GM15510 (cell line): ENCODE data around the gene ANAPC2.

Experiments
- POLR2A ChIP-seq: IDR thresholded peaks from 3 replicates; pipeline ENCODE4 v1.6.1; 2011; ENCODE audit warnings: borderline replicate concordance; ENCODE audit not compliant: insufficient read length; ENCODE audit errors: extremely low read depth

The ANAPC2 gene

DNA sequence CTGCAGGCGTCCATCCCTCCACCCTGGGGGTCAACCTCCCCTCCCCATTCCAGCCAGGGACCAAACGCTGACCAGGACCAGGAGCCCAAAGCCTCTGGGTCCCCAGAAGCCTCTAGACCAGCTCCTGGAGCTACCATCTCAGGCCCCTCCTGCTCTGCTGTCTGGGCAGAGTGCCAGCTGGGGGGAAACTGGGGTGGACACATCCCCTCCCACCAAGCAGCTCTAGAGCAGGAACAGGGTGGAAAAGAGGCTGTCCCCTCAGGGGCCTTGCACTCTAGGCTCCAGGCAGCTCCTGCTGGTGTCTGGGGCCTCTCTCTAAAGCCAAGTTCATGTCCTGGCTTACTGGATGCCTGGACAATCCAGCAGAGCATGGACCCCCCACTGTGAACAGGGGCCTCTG lies 4.5 kb upstream of the ANAPC2 start:
- TF ChIP-seq POLR2A, result no peak

DNA sequence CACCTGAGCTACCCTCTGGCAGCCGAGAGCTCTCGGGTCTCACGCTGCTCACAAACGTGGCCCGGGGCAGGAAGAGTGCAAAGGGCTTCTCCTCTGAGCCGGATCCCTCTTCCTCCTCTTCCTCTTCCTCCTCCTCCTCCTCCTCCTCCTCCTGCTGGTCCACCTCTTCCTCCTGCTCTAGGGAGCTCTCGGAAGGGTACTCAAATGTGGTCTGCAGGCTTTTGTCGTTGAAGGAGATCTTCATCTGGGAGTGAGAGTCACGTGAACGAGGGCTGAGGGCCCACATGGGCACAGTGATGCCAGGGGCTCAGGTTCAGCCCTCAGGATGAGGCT lies 4.1 kb upstream of the ANAPC2 start:
- no peak for TF ChIP-seq POLR2A

DNA sequence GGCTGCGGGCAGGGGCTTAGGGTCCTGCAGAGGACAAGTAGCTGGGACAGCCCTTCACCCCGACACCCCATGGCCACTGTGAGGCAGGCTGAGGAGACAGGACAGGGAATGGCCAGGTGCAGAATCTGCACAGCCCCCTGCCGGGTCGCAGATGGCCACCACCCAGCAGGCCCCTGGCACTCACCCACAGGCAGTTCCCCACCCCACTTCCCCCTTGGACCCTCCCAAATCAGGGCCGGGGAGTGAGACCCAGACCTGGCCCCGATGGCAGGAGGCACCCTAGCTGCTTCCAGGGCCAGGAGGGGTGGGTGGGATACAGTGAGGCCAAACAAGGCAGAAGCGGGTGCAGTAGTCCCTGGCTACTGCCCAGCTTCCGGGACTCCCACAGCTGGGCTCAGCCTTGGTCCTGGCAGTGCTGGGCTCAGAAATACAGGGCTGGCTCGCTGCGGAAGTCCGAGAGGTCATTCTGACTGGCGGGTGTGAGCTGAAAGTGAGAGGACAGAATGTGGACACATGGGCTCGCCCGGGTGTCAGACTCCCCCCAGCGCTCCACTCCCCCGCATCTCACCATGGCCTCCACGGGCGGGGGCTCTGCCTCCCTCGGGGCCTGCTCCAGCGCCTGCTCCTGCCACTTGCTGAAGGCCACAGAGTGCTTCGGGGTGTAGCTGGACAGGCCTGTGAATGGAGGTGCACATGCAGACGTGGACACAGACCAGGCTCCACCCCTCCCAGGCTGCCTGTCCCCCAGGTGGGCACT lies 3.5 kb upstream of the ANAPC2 start:
- no peak for TF ChIP-seq POLR2A

DNA sequence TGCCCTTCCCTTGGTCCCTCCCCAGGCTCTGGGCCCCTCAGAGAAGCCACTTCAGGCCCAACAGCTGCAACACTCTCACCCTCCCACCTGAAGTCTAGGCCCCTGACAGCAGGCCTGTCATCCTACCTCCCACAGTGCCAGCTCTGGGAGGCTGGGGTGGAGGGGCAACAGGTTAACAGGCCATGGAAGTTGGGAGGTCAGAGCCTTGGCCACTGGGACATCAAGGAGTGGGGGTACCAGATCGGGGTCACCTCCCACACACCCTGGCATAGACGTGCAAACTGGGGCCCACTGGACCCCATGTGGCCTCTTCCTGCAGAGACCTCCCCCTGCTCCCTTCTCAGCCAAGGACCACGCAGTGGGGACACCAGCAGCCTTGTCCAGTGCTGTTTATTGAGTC lies 2.9 kb upstream of the ANAPC2 start:
- no peak for TF ChIP-seq POLR2A

DNA sequence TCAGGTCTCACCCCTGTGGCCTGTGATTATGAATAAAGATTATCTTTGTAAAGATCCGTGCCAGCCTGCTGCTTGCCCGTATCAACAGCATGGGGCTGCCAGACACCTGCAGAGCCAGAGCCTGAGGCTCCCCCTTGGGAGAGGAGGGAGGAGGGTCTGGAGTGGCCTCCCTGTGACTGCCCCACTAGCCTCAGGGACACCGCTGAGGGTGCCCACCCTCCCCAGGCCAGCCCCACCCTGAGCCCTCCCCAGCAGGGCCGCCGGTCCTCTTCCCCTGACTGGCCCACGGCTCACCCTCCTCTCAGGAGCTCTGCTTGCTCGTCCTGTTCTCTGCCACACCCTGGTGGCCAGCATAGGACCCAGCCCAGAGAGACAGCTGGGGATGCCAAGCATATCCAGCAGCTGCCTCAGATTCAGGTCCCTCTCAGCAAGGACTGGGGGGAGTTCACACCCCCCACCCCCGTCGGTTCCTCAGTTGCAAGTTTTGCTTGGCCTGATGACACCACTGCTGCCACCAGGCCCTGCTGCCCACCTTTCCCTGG lies 2.0 kb upstream of the ANAPC2 start:
- no peak for TF ChIP-seq POLR2A

DNA sequence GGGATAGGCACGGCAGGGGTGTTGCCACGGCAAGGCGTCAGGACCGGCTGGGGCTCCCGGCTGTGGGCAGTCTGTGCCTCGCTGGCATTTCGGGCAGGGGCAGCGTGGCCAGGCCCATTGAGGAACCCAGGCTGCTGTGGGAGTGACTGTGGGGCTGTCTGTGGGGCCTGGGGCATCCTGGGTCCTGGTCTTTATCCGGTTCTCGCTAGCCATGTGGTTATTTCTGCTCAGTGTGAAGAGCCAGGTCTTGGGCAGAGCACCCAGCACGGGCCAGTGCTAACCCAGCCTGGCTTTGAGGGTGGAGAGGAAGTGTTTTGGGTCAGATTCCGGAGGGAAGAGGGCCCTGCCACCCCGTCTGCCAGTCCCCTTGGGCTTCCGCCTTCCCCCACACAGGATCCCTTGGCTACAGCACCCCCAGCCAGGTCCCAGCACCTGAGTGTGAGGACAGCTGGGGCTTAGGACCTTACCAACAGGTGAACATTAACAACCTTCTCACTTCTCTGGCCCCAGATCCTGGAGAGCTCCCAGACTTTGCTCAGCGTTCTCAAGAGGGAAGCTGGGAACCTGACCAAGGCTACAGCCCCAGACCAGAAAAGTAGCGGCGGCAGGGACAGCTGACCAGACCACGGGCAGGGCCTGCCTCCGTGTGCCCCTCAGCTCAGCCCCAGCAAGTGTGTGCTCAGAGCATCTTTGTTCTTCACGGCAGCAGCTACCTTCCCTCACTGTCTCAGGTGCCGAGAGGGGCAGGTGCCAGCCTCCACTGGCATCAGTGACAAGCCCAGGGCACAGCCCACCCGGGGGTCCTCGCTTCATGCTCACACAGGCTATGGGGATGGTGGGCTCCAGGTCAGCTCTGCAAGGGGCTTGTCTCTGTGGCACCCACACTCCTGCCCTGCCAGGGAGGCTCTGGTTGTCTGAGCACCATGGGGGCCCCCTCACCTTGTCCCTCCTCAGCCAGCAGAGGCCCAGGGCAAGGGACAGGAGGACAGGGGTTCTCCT lies 1.2 kb upstream of the ANAPC2 start:
- no peak for TF ChIP-seq POLR2A

DNA sequence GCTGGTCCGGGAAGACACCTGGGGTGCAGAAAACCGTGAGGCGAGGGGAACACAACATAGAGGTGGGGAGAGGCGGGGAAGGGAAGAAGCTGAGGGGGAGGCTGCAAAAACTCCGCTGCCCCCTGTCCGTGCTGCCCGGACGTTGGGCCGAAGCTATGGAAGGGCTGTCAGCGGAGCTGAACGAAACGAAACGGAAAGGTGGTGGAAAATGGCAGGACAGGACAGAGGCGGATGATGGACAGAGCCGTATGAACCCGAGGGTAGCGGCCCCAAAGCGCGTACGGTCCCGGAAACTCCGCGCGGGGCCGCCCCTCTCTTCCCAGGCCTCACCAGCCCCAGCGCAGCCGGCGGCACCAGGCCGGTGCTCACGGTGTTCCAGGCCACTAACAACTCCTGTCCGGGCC lies 272 bp downstream of the ANAPC2 start:
- TF ChIP-seq POLR2A, result no peak

DNA sequence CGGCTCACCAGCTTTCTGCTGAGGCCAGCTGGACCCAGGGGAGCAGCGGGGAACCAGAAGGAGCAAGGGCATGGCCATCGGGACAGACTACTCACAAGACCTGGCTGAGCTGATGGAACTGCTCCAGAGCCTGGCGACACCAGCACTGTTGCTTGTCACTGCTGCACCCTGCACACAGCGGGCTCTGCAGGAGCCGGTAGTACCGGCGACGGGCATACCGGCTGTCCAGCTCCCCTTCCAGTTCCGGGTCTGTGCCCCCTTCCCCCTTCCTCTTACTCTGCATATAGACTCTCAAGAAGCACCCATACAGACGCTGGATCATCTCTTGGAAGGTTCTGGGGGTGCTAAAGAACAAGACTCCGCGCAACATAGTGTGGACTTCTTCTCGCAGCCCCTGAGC lies 974 bp downstream of the ANAPC2 start:
- TF ChIP-seq POLR2A, result no peak

DNA sequence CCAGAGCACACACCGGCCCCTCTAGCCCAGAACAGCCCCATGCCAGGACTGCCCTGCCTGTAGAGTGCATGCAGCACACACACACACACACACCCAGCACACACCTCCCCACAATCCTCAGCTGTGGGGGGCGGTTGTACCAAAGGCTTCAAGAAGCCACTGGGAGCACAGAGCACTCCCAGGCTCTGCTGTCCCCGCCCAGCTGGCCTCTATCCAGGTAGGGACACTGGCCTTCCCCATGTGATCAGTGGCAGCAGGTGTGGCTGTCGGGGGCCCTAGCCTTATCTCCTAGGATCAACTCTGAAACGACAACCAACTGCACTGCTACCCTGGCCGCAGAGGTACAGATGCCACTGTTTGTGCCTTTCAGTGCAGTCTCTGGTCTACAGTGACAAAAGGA lies 2.0 kb downstream of the ANAPC2 start:
- no peak for TF ChIP-seq POLR2A

DNA sequence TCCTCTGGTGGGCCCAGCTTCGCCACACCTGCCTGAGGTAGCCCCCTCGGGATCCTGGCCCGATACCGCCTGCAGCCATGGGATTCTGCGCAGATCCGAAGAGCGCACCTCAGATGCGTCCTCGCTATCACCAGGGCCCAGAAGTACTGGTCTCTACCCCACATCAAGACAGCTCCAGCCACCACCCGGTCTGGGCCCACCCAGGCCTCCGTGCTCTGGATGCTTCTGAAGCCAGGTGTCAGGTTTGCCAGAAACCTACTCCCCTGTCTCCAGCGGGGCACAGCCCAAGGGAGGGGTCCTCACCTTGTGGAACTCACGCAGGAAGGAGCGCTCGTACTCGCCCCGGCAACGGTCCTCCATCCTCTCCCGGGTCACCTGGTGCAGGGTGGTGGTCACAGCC lies 2.4 kb downstream of the ANAPC2 start:
- TF ChIP-seq POLR2A, result no peak

DNA sequence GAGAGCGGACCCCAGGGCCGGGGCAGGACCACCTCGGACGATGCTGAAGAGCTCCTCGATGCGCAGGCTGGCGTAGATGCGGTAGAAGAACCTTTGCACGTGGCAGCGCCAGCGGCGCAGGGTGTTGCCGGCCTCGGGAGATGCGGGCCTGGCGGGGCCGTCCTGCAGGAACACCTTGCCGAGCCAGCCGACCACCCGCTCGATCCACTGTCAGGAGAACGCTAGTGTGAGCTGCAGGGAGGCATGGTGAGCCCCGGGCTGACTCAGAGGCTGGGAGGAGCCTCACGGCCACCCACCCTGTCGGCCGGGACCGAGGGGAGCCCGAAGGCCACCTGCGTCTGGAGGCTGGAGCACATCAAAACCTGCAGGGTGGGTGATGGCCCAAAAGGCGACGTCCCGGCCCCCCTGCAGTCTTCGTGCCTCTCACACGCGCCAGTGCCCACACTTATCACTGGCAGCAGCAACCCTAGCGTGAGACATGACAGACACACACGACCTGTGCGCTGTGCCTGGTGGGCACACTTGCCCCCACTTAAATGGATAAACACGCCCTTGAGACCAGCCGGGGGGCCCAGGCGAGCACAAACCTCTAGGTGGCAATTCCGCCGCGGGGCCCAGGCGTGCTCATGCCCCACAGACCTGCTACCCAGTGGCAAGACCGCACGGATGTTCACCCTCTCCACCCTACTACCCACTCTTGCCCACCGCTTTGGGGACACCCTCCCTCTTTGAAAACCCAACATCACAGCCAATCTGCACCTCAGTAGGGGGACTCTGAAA lies 3.3 kb downstream of the ANAPC2 start:
- no peak for TF ChIP-seq POLR2A

DNA sequence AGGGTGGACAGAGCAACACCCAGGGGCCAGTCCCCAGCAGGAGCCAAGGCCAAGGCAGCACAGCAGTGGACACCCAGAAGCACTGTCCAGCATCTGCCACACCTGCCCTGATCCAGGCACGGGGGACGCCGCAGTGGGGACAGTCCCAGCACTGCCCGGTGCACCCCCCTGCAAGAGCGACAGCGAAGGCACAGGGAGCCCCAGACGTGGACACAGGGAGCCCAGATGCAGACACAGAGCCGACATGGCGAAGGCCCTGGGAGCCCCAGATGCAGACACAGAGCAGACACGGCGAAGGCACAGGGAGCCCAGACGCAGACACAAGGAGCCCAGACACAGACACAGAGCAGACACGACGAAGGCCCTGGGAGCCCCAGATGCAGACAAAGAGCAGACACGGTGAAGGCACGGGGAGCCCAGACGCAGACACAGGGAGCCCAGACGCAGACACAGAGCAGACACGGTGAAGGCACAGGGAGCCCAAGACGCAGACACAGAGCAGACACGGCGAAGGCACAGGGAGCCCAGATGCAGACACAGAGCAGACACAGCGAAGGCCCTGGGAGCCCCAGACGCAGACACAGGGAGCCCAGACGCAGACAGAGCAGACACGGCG lies 4.3 kb downstream of the ANAPC2 start:
- TF ChIP-seq POLR2A, result no peak

DNA sequence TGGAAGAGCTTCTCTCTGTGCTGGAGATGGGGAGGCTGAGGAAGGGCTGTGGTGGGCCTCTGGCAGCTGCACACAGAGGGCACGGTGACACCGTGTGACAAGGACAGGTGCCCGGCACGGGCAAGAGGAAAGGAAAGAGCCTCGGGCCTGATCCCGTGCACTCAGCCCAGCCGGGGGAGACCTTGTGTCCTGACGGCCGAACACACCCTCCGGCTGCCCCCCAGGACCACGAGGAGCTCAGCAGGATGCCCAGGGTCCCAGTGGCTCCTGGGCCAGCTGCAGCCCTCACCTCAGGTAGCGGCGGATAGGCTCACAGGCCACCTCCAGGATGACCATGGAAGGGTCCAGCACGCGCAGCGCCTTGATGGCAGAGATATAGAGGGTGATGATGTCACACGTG lies 5.5 kb downstream of the ANAPC2 start:
- TF ChIP-seq POLR2A, result no peak

DNA sequence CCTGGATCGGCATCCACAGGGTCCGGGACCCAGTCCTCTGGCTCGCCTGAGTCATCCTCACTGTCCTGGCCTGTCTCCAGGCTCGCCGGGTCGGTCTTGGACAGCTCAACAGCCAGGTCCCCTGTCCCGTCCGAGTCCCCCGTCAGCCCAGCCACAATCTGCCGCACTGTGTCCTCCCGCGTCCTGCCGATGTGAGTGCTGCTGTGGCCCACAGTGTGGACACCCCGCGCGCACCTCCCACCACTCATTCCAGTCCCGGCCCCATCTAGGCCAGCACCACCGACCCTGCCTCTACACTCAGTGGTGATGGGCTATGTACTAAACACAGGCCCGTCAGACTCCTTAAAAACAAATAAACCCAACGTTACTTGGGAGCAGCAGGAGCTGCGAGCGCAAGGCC lies 6.7 kb downstream of the ANAPC2 start:
- no peak for TF ChIP-seq POLR2A
